HG02588 (cell line): Measurements from ENCODE around the gene RASSF4.

Source experiments
- ATAC-seq: cut with Tn5 transposase; IDR thresholded peaks from one replicate; pipeline ENCODE4 v1.9.1; 2021; ENCODE audit warnings: mild to moderate bottlenecking, moderate library complexity; ENCODE audit not compliant: unreplicated experiment

RASSF4 gene

DNA sequence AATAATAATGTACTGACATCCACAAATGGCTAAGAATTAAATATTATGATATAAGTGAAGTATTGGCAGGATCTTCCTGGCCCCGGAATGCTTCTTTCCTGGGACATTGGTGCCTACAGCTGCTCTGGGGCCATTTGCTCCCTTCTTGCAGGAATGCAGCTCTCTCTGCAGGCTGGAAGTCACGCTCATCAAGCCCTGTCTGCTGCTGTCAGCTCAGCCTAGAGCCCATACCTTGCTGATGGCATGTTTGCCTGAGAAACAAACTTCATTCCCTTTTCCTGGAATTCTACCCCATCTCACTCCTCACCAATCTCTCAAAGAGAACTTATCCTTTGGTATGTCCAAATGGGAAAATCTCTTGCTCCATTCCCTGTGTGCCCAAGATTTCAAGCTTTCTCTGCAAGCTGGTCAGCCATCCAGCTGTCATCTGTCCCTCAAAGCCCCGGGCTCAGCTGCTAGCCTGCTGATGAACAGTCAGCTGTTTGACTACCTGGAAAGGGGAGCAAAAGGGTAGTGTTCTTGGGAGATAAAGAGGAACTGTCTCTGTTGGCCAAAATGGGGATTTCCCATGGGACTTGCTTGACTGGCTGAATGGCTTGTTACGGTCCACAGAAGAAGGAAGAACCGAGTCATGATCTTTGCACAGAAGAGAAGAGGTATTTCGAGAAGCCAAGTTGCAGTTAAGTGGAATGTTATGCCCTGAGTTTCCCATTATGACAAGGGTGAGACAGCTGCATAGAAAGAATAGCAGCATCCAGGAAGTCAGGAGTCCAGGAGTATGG is 12.0 kb upstream of the RASSF4 start:
- peak; percentile 62 for ATAC-seq

DNA sequence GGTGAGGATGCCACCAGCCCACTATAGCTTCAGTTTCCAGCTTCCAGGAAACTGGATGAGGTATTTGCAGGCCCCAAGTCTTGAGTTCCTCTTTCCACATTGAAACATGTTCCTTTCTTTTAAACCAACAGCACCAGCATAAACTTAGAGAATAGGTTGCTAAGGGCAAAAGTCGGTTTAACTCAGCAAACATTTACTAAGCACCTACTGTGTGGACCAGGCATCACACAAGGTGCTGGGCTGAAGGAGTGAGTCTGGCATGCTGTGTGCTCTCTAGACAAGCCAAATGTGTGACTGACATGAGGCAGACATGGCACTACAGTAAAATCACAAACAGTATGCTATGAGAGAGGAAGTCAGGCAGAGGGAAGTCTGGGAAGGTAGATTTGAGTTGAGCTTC is 11.0 kb upstream of the RASSF4 start:
- no peak for ATAC-seq

DNA sequence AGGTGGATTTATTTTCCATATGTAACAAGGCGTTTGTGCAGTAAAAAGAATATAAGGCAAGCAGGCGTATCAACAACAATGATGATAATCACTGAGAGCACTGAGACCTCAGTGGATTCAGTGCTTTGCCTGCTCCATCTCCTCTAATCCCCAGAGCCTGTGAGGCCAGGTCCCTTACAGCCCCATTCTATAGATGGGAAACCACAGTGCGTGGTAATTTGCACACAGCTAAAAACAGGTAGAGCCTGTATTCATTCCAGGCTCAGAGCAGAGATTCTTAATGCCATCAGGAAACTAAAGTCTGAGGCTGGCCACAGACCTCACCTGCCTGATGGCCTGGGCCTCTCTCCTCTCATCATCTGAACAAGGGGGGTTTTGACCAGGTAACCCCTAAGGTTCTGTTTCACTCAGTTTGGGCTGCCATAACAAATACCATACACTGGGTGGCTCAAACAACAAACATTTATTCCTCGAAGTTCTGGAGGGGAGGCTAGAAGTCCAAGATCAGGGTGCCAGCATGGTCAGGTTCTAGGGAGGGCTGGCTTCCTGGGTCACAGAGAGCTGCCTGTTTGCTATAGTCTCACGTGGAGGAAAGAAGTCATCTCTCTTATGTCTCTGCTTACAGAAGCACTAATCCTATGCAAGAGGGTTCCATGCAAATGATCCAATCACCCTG is 10.3 kb upstream of the RASSF4 start:
- no peak for ATAC-seq

DNA sequence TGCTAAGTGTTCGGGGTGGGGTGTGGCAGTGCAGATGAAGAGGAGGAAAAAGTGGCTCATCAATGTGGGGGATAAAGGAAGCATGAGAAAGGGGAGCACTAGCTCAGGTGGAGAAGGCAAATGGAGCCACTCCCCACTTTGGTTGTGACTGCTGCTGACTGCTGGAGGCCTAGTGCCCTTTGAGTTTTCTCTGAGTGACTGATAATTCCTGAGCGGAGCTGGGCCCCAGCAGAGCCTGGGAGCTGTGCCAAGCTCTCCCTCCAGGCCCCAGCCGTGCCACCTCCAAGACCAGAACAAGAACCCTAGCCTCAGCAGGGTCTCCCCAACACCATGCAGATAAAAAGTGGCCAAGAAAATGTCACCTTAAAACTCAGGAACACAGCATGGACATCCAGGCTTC is 9.7 kb upstream of the RASSF4 start:
- ATAC-seq = no peak

DNA sequence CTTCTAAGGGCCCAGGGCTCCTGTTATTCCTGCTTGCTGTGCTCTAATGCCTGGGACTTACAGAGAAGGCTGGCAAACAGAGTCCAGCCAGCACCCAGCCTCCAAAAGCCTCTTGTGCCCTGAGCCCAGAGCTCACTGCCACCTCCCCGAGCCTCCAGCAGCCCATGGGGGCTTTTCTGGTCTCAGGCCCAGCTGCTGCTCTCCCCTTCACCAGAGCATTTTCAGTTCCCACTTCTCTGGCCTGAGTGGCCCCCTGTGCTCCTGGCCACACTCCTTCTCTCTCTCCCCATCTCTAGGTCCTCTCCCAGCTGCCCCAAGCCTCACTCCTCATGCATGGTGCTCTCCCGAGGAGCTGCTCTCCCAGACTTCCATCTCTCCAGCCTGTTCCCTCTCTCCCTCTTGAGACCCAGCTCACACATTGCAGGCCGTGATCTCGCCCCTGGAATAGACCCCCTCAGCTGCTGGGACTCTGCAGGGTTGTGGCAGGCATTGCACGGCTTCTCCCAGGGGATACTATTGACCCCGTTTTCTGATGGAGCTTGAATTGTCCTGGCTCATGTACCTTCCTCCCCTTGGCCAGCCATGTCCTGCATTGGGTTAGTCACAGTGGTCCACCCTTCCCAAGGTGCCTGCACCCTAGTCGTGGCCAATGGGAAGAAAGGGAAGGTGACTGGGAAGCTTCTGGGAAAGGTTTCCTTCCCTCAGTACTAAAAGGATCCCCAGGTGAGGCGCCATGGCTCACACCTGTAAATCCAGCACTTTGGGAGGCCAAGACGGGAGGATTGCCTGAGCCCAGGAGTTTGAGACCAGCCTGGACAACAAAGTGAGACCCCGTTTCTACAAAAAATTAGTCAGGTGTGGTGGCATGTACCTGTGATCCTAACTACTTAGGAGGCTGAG is 9.0 kb upstream of the RASSF4 start:
- ATAC-seq = no peak

DNA sequence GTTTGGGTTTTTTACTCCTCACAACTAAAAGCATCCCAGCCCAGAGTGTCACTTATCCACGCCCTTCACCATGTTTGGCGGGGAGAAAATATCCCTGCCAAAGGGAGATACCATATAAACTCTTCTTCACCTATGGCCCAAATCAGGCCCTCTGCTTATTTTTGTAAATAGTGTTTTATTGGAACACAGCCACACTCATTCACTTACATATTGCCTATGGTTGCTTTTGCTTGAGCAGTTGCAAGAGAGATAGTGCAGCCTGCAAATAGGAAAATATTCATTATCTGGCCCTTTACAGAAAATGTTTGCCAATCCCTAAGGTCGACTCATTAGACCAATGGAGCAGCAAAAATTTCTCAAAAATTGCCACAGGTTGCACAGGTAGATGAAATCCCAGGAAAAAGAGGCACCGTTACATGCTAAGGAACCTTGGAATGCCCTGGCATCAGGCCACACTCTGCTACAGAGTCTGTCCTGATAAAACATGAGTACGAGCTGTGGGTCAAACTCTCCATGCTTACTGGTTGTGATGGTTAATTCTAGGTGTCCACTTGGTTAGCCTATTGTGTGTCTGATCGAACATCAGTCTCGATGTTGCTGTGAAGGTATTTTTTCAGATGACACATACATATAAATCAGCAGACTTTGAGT is 7.9 kb upstream of the RASSF4 start:
- no peak for ATAC-seq

DNA sequence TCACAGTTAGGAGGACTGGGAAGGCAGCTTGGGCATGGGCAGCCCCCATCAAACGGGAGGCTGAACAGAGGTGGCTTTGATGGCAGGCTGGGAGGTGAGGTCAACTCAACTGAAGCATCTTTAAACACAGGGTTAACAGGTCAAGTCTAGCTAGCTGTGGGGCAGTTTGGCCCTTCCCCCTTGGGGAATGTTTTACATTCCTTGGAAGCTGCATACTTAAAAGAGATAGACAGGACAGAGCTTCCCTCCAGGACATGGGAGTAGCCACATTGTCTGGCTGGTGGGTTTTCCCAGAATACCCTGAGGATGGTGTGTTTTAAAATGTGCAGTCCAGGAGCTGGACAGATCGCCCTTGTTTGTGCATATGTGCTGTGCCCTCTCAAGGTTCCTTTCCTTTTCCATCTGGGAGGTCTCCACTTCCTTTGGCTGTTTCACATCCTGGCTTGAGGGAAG is 6.8 kb upstream of the RASSF4 start:
- no peak for ATAC-seq

DNA sequence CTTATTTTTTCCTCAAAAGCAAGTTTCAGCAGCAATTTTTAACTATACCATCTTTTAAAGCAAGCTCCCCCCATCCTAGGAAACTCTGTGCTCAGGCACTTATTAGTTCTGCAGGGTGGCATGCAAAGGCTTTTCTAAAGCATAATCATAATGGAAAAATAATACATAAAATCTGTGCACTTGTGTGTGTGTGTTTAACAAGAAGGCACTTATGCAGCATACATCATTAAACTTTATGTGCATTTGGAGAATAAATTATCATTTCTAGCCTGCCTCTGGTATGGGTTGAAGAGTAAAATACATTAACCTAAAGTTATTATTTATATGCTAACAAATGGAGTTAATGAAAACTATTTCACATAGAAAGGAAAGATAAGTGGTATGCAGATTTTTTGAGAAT is 5.6 kb upstream of the RASSF4 start:
- no peak for ATAC-seq

DNA sequence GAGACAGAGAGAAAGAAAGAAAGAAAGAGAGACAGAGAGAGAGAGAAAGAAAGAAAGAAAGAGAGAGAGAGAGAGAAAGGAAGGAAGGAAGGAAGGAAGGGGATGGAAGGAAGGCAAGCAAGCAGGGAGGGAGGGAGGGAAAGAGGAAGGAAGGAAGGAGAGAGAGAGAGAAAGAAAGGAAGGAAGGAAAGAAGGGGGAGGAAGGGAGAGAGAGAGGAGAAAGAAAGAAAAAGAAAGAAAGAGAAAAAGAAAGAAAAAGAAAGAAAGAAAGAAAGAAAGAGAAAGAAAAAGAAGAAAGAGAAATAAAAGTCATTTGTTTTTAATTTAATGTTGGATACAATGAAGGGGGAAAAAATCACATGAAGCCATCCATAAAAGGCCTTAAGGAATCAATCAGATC is 4.6 kb upstream of the RASSF4 start:
- ATAC-seq = no peak

DNA sequence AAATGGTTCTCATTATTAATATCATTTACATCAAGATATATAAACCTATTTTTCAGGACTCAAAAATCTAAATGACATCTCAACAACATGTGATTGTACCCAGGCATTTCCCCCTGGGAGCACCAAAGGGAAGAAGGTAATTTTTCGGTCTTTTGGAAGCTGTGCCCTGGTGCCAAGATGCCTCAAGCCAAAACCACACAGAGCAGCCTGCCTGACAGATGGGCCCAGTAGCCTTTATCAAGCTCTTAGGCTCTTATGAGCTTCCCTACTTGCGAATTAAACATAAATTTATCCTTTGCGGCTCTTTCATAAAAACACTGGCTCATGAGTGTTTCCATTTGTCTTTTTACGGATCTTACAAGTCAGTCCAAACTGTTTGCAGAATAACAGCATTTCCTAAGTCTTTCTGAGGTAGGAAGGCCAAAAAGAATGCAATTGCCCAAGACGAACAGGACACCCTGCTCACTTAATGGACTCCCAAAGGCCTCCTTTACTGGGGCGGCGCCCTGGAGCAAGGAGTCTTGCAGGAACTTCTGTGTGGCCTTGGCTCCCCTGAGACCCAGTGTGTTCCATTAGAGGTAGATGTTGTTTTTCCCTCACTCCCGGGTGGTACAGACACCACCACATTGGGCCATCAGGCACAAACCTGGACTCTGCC is 4.1 kb upstream of the RASSF4 start:
- ATAC-seq = no peak

DNA sequence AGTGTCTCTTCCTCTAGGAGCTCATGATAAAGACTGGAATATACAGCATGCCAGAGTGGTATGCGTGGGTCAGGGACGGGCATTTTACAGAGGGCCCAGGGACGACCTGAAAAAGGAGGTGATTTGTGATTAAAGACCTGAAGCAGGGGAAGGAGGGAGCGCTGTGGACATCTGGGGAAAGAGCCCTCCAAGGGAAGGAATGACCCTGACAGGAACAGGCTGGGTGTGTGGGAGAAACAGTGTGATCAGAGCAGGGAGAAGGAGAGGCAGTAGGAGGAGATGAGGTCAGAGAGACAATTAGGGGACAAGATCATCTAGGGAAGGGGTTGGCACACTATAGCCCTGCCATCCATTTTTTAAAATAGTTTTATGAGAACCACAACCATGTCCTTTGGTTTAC is 3.4 kb upstream of the RASSF4 start:
- no peak for ATAC-seq

DNA sequence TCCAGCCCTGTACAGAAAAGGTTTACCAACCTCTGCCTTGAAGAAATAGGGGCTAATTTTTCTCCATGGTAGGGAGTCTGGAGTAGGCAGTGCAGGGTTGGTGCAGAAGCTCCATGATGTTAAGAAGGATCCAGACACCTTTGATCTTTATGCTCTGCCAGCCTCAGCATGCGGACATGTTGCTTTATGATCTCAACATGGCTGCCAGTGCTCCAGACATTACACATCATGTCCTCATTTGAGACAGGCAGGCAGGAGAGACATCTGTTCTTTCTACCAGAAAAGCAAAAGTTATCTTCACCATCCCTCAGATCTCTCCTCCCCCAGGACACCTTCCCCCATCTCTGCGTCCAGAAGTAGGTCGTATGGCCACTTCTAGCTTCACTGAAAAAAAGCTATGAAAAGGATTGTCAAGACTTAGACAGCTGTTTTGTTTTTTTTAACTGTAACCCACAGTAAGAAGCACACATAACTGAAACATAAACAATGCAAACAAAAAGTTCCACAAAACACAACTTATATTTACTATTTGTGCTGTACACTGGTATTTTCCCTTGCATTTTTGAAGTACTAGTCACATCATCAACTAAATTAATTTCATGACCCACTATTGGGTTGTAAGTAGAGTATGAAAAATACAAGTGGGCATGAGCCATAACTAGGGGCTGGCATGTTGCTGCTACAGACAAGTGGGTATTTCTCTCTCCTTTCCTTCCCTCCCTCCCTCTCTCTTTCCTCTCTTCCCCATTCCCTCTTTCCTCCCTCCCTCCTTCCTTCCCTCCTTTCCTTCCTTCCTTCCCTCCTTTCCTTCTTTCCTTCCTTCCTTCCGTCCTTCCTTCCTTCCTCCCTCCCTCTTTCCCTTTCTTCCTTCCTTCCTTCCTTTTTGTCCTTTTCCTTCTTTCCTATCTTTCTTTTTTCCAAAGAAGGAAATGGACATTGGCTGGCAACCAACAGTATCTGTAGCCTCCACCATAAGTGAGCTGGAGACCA is 2.6 kb upstream of the RASSF4 start:
- ATAC-seq = no peak

DNA sequence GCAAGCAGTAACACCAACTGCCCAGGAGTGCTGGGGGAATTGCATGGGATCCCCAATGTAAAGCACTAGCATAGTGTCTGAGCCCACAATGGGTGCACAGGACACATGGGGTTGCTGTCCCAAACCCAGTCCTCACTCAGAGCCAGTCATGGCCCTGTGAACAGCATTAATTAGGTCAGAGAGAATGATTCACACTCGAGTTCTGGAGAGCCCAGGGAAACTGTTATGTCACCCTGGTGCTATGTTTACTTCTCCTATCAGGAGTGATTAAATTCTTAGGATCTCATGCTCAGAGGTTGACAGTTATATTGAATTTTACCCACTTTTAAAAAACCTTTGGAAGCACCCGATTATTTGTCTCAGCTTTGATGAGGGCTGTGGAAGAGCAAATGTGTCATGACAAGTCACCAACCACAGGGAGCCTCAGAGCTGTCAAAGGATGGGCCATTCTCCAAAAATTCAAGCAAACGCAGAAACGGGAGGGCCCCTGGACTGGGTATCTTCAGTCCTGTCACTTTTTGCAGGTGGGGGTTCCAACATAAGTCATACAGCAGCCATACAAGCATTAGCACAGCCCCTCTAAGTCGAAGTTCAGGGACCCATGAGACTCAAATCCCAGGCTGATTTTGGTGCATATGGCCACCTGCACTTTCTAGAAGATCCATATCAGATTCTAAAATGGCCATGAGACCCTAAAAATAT is 1.3 kb upstream of the RASSF4 start:
- ATAC-seq = no peak

DNA sequence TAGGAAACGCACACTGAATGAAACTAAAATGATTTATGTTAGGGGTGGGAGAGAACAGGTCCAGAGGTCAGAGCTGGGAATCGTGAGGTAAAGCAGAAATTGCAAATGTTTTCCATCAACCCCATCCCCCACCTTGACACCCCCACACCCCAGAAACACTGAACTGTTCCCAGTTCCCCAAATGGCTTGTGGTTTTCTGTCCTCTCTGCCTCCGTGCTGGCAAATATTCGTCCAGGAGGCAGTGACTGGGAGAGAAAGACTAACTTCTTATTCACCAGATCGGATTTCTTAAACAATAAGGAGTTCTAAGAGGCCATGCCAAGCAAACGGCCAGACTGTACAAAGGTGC is 730 bp upstream of the RASSF4 start:
- no peak for ATAC-seq

DNA sequence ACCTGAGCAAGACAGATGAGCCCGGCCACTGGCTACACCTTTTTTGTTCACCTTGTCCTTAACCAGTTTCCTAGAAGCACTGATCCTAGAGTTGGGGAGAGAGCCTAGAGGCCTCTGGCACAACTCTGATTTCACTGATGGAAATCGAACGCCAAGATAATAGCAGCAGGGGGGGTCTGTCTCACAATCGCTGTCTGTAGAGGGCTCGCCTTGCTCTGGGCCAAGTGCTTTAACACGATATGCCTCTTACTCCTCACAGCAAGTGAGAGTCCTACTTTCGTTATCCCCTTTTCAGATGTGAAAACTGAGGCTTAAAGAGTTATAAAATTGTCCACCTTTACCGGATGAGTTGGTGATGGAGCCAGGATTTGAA is 472 bp downstream of the RASSF4 start:
- ATAC-seq = no peak

DNA sequence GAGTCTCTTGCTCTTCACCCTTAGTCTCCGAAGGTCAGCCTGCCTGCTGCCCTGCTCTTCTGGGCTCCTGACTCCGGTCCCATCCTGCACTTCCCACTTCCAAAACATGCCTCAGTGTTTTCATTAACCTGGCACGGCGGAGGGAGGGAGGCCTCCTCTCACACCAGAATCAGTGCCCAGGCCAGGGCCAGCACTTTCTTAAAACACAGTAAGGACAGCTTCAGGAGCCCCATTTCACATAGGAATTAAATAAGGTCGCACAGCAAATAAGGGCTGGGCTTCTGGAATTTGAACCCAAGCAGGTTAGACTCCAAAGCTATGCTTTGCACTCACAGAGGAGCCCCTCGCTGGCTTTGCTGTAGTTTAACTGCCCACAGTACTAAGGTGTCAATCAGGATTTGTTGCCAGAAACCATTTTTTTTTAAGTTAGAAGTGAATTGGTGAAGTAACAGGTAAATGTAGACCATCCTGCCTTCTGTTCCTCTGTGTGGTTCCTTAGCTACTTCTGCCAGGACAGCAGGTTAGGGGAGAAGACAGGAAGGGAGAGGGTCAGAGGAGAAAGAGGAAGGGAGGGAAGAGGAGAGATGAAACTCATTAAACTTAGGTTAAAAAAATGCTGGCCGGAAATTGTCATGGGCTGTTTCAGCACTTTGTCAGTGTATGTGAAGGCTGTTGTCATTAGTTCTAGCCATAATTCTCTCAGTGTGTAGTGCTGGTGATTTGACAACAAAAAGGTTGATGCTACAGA is 1.1 kb downstream of the RASSF4 start:
- no peak for ATAC-seq

DNA sequence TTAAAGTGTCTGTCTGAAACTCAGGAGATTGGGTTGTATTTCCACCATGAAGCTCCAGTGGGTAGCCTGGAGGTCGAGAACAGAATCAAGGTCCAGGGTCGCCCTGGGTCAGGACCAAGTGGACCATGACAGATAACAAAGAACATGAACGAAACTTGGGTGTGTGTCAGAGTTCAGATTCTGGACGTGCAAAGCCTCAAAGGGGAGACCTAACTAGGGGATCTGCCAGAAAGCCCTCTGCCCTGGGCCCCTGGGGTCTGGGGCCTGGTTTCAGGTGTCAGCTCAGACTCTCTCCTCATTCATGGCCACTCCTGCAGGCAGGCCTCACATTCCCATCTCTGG is 1.6 kb downstream of the RASSF4 start:
- ATAC-seq = no peak
